GM21381 (cell line): Measurements from ENCODE around the gene GATA5.

Source experiments
- ATAC-seq: cut with Tn5 transposase; IDR thresholded peaks from one replicate; pipeline ENCODE4 v1.9.1; 2021; ENCODE audit warnings: mild to moderate bottlenecking, moderate library complexity; ENCODE audit not compliant: unreplicated experiment

Gene GATA5, protein sequence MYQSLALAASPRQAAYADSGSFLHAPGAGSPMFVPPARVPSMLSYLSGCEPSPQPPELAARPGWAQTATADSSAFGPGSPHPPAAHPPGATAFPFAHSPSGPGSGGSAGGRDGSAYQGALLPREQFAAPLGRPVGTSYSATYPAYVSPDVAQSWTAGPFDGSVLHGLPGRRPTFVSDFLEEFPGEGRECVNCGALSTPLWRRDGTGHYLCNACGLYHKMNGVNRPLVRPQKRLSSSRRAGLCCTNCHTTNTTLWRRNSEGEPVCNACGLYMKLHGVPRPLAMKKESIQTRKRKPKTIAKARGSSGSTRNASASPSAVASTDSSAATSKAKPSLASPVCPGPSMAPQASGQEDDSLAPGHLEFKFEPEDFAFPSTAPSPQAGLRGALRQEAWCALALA

DNA sequence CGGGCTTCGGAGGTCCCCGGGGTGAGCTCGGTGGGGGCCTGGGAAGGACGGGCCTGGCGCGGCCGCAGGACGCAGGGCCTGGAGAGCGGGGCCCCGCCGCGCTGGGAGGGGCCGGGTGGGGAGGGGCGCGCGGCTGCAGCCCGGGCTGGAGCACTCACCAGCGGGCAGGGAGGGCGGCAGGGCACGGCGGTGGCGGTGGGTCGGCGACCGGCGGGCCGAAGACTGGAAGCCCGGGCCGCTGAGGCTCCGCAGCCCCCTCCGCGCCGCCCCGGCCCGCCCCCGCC is at the start of gene GATA5:
GATA5 (minus strand) TSS at position 224 of the 284 bp plus-strand sequence. CDS start 474 bp downstream, outside the sequence.
- ATAC-seq: no peak

DNA sequence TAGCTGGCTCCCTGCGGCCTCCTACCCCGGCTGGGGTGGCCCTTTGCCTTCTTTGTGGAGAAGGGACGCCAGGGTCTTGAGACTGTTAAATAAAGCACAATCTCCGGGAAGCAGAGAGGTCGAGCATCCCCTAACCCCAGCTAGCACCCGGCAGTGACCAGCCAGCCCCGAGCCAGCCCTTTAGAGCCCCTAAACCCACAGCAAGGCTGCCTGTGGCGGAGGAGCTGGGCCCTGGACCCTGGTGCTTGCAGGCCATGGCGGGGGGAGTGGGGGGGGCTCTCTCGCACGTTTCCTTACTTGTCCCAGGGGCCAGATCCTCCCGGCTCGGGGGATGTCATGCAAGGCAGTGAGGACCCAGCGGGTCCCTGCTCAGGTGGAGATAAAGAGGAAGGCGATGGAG is 49.2 kb upstream of the GATA5 start:
- no peak for ATAC-seq

DNA sequence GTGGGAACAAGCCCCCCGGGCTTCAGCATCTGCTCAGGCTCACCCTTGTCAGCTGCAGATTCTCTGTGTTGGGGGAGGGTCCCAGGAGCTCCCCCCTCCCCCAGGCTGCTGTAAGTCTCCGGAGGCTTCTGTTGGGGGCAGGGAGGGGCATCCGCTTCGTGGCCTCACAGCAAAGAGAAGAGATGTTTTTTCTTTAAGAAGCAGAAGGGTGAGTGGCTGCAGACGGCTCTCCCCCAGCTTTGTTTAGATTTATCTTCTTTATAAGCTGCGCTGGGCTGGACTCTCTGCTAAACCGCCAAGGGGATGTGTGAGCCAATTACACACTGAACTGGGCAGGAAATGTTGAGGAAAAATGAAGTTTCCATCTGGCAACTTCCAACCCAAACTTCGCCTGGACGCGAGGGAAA is 48.7 kb upstream of the GATA5 start:
- ATAC-seq: no peak

DNA sequence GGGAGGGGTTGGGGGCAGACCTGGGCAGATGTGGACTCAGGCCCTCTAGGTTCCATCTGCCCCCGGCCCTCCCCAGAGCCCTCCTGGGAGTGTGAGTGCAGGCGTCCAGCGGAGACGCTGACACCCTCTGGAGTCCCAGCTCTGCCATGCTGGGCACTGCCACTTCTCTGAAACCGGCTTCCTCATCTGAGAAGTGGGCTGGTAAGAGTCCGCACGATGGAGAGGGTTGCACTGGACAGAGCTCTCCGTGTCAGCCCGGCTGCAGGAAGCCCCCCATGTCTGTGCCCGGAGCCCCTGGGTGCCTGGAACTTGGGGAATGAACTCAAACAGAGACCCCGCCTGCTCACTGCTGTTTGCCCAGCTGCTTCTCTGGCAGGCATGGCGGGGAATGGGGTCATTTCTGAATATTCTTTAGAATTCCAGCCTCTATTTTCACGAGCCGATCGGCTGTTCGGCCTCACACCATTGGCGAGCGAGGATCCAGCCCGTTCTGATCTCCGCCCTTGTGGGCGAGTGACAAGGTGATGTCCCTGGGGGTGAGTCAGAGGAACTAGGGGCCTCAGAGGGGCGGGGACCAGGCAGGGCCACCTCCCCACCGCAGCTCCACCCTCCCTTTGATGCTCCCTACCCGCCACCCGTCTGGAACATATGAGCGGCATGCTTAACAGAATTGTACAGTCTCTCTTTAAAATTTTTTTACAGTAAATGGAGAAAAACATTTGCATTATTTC is 47.8 kb upstream of the GATA5 start:
- ATAC-seq: no peak

DNA sequence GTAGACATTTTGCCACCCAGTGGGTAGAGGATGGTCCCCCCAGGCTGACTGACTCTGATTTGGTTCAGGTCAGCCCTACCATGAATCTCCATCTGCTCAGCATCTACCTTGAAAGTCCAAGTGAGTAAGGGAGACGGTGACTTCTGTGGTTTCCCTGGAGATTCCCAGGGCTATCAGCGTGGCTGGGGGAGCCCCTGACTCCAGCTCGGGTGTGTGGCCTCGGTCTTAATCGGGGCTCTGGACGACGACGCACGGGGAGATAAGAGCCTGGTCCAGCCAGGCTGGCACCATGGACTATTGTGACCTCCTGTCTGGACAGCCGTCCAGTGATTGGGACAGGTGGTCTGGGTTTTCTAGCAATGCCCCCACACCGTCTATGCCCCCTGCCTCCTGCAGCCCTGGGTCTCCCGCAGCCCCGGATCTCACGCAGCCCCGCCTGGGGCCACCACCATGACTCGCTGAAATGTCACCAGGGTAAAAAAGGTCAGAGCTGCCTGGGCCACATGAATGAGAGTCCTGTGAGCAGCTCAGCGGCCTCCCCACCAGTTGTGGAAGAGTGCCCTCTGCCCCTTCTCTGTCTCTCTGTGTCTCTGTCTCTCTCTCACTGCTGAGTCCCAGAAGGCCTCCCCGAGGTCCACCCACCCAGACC is 47.1 kb upstream of the GATA5 start:
- no peak for ATAC-seq

DNA sequence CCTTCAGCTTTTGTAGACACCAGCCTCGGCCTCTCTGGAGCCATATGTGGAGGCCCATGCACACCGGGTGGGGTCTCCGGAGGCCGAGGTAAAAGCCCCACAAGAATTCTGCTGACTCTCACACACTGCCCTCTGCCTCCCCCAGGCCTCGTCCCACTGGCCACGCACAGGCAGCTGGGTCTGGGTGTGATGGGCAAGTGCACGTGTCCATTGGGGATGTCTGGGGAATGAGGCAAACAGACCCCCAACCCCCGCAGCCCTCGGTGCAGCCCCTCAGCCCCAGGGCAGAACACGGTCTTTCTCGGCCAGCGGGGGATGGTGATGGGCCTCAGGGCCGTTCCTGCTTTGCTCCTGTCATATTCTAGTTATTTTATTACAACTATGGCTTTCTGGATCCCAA is 44.0 kb upstream of the GATA5 start:
- no peak for ATAC-seq

DNA sequence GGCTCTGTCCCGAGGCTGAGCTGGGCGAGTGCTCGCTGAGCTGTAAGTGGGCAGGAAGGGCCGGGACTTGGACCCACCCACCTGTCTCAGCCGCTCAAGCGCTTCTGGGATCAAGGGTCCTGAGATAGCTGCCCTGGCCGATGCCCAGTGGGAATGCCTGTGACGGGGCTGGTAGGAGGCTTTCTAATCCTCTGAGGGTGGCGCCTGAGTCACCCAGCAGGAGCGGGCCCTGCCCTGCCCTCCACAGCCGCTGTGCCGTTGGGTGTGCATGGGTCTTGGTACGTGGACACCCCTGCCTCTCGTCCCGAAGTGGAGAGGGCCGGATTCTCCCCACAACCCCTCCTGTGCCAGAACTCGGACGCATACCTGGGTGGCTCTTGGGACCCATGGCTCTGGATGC is 43.1 kb upstream of the GATA5 start:
- ATAC-seq: no peak

DNA sequence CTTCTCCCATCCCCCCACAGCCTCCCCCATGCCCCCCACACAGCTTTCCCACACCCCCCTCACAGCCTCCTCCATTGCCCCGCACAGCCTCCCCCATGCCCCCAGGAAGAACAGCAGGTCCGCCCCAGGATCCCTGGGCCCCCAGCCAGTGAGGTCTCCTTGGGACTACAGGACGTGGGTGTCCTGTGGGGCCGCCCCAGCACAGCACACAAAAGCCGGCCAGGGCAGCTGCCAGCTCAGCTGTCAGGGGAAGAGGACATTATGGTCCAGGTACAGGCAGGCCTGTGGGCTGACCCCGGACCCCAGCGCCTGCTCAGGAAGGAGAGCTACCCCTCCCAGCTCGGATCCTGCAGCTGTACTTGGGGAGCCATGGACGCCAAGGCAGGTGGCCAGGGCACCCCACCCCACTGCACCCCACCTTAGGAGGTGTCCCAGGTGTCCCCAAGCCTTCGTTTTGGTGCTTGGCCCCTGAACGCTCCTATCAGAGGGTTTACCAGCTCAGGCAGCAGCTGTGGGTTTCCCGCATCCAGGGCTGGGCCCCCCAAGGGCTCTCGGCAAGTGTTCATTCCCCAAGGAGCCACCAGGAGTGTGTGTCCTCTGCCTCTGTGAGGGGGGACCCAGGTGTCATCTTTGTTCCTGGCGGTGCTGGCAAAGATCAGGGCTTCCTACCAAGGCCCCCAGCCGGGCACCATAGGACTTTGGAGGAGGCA is 42.3 kb upstream of the GATA5 start:
- no peak for ATAC-seq

DNA sequence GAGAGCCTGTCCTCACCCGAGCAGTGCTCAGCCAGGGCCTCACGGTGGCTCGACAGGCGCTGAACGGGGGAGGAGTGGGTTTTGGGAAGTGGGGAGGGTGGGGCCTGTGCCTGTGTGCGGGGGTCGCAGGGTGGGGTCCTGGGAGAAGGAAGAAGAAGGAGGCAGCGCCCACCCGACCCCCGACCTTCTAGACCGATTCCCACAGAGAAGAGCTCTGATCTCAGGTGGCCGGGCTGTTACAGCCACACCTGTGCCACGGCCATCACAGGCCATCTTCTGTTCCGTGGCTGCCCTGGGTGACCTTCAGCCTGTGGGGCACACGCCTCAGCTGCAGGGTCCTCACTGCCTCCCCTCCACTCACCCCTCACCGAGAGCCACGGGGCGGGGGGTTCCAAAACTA is 41.4 kb upstream of the GATA5 start:
- no peak for ATAC-seq

DNA sequence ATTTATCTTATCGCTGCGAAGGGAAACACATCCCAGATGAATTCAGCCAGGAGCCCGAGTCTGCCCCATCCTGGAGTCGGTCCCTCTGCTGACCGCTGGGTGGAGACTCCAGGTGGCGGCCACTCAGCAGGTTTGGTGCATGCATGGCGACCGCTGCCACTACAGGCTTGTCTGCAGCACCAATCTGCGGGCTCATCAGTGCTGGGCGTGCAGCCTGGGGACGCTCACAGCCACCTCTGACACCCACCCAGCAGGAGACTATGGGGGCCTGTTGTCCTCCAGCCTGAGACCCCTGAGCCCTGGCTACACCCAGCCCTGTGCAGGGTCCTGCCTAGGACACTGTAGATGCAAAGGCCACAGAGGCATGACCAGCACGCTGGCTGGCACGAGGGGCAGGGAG is 40.5 kb upstream of the GATA5 start:
- no peak for ATAC-seq

DNA sequence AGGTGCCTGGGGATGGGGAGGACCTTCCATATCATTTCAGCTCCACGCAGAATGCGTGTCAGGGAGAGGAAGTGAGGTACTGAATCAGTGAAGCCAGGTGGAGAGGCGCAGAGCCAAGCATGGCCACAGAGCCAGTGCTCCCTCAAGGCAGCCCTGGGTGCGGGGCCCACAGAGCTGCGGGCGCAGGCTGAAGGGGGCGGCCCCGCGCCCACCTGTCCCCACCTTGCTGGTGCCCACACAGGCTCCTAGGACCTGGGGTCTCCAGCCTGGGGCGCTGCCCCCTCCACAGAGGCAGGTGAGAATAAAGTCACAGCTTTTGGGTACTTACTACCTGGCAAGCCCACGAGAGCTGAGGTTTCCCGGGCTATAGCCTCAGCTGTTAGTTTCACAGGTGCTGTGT is 40.0 kb upstream of the GATA5 start:
- ATAC-seq: no peak

DNA sequence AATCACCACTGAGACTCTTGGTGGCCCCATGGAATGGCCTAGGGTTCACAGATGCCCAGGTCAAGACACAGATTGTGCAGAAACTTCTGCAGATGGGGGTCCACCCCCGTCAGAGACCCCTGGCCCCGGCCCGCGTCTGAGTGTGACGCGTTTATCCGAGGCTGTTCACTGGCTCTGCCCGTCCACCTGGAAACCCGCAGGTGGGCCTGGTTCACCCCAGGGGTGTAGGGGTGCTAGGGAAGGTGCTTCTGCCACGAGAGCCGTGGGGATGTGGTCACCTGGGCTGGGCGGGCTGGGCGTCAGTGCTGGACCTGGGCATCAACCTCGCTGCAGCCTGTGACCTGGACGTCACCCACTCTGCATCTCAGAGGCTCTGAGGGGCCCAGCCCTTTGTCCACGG is 39.5 kb upstream of the GATA5 start:
- no peak for ATAC-seq

DNA sequence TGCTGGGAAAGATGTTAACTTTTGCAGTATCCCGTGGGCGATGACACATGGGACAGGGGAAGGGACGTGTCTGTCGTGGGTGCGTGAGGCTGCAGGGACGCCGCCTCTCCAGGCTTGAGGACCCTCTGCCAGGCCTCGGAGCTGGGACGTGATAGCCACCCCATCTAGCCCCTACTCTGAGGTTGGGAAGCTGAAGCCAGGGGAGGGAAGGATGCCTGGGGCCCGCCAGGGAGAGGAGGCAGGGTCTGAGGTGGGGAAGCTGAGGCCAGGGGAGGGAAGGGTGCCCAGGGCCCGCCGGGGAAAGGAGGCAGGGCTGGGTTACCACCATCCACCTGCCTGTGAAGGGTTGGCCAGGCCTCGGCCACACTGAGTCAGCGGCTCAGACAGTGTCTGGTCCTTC is 38.2 kb upstream of the GATA5 start:
- ATAC-seq: no peak

DNA sequence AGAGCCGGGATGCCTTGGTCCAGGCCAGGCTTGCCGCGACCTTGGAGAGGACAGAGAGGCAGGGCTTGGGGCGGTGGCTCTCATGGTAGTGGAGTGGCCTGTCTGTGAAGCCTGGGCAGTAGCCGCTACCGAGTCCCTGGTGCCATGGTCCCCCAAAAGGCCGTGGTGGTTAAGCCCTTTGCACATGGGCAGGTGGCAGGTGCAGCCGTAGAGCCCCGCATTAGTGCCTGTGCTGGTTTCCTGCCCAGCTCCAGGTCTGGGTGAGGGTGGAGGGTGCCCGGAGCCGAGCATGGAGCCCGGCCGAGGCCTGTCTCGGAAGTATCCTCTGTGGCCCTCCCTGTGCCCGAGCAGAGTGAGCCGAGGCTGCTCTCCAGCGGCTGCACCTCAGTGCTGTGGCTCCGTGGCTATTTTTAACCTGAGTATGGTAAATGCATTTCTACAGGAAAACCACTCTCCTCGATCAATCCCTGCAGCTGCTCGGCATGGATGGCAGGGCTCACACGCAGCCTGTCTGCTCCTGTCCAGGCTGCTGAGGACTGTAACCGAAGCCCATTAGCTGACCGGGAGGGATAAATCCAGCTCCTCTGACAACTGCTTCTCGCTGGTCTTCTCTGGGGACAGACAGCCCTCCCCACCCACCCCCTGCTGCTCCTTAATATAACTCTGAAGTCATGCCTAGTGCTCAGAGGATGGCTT is 36.3 kb upstream of the GATA5 start:
- no peak for ATAC-seq

DNA sequence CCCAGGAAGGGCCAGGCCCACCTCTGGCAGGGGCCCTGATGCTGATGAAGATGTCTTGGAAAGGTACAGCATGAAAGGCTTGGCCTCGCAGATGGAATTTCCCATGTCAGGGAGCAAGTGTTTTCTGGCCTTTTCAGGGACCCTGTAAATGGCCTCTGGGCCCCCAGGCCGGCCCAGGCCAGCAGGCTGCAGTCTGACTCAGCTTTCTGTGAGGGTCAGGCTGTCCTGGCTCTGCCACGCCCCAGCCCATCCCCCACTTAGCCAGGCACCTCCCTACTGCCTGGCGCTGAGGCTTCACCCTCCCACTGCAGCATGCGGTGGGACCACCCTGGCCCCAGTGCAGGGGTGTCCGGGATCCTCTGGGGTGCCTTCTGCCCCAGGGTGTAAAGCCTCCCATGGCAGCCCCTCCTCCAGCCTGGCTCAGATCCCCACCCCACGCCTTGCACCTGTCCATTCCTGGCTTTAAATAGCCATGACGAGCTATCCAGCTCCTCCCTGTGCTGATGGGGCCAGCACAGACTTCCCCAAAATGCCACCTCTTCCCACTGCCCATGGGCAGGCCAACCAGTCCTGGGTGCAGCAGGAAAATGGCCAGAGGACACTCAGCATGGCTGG is 35.6 kb upstream of the GATA5 start:
- ATAC-seq: no peak

DNA sequence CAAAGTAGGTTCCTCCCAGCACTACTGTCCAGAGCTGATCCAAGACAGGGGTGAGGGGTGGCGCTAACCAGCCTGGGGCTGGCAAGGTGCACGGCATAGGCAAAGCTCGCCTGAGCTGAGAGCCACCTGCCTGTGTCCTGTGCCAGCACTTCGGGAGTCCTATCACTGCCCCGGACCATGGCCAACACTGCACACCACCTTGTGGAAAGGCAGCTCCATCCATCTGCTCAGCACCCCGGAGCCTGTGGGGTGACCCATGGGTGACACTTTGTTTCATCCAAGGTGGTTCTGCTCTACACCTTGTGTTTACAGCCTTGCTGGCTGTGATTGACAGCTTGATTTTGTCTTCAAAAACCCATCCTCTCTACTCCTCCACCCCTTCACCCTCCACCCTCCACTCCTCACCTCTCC is 32.9 kb upstream of the GATA5 start:
- no peak for ATAC-seq

DNA sequence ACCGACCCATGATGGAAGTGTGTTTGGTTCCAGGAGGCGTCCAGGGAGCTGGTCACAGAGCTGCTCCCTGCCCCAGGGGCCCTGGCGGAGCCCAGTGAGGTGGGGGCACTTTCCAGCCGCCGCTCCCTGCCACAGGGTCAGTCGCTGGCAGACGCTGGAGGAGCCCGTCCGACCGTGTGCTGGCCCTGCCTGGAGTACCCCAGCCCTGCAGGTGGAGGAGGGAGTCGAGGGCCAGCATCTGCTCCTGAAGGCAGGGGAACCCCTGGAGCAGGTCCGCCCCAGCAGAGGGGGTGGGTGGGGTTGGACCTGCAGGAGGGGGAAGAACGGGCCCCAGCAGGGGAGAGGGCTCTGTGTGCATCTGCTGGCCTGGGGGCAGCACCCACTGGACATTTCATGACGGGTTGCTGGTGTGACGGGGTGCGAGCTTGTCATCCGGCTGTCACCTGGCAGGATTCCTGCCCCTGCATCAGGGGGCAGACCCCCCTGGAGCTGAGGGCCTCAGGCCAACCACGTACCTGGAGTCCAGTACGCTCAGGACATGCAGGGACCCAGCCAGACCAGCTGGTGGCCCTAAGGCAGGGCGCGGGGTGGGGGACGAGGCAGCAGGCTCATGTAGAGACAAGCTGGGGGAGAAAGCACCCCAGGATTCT is 32.3 kb upstream of the GATA5 start:
- ATAC-seq: no peak

DNA sequence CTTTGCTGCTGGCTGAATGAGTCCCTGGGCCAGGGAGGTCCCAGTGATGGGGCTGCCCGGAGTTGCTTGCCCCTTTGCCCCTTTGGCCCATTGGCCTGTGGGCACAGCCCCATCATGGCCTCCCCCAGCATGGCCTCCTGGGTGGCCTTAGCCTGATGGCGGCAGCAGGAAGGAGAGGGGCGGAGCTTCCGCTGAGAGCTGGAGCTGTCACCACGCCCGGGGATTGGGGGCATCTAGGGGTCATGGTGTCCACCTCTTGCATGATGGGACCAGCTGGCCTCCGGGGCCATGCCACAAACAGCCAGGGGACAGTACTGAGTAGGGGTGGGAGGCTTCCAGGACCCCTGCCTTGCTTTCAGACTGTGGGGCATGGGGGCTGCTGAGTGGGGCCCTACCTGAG is 31.5 kb upstream of the GATA5 start:
- ATAC-seq: no peak

DNA sequence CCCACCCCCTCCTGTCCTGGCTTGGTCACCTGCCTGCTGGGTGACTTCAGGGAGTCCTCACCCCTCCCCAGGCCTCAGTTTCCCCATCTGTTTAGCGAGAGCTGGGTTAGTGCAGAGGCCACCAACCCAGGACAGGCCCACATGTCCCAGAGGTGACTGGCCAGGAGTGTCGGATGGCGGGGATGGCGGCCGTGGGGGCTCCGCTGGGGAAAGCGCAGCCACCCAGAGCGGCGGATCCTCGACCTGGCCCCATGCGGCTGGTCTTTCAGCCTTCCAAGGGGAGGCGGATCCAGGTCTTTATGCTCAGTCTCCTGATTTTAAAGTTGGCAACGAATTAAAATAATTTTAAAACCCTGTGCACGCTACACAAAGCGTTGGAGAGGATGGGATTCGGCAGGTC is 31.0 kb upstream of the GATA5 start:
- ATAC-seq: no peak

DNA sequence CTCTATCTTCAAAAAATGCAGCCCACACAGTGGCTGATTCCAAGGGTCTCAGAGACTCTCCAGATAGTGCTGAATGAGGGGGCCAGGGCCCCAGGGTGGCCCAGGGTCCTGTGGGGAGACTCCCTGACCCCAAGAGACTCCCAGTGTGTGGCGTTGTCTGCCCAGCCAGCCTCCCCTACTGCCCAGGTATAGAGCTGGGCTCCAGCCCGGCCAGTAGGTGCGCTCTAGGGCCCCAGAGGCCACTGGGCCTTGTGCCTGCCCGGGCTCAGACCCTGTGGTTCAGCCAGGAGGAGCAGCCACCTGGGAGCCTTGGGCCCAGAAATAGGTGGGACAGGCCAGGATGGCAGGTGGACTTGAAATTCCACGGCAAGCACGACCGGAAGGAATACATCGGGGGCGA is 30.3 kb upstream of the GATA5 start:
- no peak for ATAC-seq
